Stomach (tissue), 9 donors: Measurements from ENCODE around the gene AP3D1. TPM values are rescaled to one million over a fixed set of nuclear protein-coding genes. Genes with fewer than 3 reads are reported as not detected.

Experiments used
- DNase-seq, 2 donors: peaks; one replicate each; pipeline versions ENCODE4 v3.0.0 to v3.0.0-alpha.2; 2013 to 2019
- H3K27ac ChIP-seq, 5 donors: fragments of 200-600 bp in 4 of 5; sonication (generic) in 4 of 5; one replicate each; pipeline ENCODE4 v1.5.1; 2013 to 2019; ENCODE audit warnings: mild to moderate bottlenecking in 1 of 5, moderate library complexity in 1 of 5
- H3K27me3 ChIP-seq, 3 donors: fragments of 200-600 bp; sonication (generic); one replicate each; pipeline ENCODE4 v1.5.1; 2017 to 2019; ENCODE audit warnings: mixed run types in 1 of 3
- H3K36me3 ChIP-seq, 4 donors: fragments of 200-600 bp; sonication (generic); 1 replicate in 3 of 4; 2 replicates in 1 of 4; pipeline ENCODE4 v1.5.1; 2016 to 2019
- H3K4me1 ChIP-seq, 4 donors: fragments of 200-600 bp; sonication (generic); one replicate each; pipeline ENCODE4 v1.5.1; 2016 to 2019
- H3K4me3 ChIP-seq, 4 donors: fragments of 200-600 bp; sonication (generic) in 3 of 4; one replicate each; pipeline ENCODE4 v1.5.1; 2016 to 2019; ENCODE audit warnings: mild to moderate bottlenecking in 1 of 4
- H3K9me3 ChIP-seq, 4 donors: fragments of 200-600 bp; sonication (generic); one replicate each; pipeline ENCODE4 v1.5.1; 2016 to 2019
- EP300 ChIP-seq: sonication (generic); formaldehyde crosslinking; IDR thresholded peaks from one replicate; pipeline ENCODE4 v1.6.1; 2017; ENCODE audit warnings: antibody characterized with exemption
- POLR2A ChIP-seq, 4 donors: fragments of 450-650 bp; IDR thresholded peaks; one replicate each; pipeline ENCODE4 v1.6.1; 2016; ENCODE audit warnings: antibody characterized with exemption in 4 of 4, control low read depth in 2 of 4, mild to moderate bottlenecking in 1 of 4, moderate library complexity in 1 of 4
- POLR2AphosphoS5 ChIP-seq, 3 donors: sonication (generic); formaldehyde crosslinking; IDR thresholded peaks; one replicate each; pipeline ENCODE4 v1.6.1; 2016; ENCODE audit warnings: antibody characterized with exemption in 3 of 3
- WGBS, 5 donors: extraction: QIAGEN DNeasy Blood & Tissue Kit in 3 of 5; methylation state at CpG; one replicate each; pipeline versions ENCODE4 v1.1.5 to v1.1.7; 2013 to 2018; 5-methylcytosine and 5-hydroxymethylcytosine counted together
- intact Hi-C: fragments of 100-400 bp; cut with DNase I; formaldehyde crosslinking; loops from one replicate; pipeline ENCODE4 v1.15.1; 2023; ENCODE audit warnings: low total_unique reads
- polyA plus RNA-seq, 3 donors: library from polyadenylated mRNA; stranded (reverse); fragments of 200-250 nt; gene quantifications; one replicate each; pipeline ENCODE4 v1.2.3, GENCODE V29; 2013
- total RNA-seq, 5 donors: library from RNA; depleted of rRNA; stranded (reverse); fragments of >200 nt; gene quantifications; one replicate each; pipeline versions ENCODE4 v1.1.0 to v1.2.3, GENCODE V29; 2014 to 2016
- TF ChIP-seq, protein P1 (sequence below), 7 experiments: fragments of 450-650 bp in 4 of 7; fragments of 200-600 bp in 3 of 7; sonication (generic) in 3 of 7; IDR thresholded peaks; one replicate each; pipeline ENCODE4 v1.5.1; 2016 to 2019; ENCODE audit warnings: antibody characterized with exemption in 7 of 7, control low read depth in 2 of 7, mild to moderate bottlenecking in 1 of 7
- donor health status: healthy with polysubstance abuse.
- donor health status: Bipolar disorder and iron deficiency.
- donor health status: healthy.

The AP3D1 gene
- total and polyA plus RNA-seq, 8 donors = 49.0 to 340 (median 85.0) TPM

DNA sequence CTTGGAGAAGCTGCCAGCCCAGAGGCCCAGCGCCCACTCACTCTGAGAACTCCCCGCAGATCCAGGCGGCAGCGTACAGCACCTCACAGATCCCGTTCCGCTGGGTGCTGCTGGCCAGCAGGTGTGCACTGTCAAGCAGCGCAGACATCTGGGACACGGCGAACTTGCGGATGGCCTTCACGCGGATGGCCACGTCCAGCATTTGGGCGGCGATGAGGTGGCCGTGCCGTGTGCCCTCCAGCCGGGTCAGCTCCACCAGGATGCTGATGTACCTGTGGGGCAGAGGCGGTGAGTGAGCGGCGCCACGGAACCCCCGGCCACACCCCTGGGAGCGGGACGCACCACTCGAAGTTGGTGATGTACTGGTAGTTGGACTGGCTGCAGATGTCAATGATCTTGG lies 30.5 kb downstream of the AP3D1 start:
- Histone ChIP-seq H3K27ac (no peak overlapping the region), H3K27me3 (no peaks in the 10 kb centered on the region), H3K9me3 (no peaks in the 10 kb centered on the region), H3K4me3 (no peak overlapping the region), H3K4me1 (no peaks in the 10 kb centered on the region), H3K36me3 (peaks cover 84 to 100% (median 100%) of the 10 kb centered on the region in 4 donors)
- 90 to 98% (median 96%) methylated on average over 22 to 26 of the region's 26 CpGs for WGBS, 5 donors
- TF ChIP-seq POLR2AphosphoS5 (IDR thresholded peaks at IDR 0.05) = no peak
- TF ChIP-seq, protein P1, sequence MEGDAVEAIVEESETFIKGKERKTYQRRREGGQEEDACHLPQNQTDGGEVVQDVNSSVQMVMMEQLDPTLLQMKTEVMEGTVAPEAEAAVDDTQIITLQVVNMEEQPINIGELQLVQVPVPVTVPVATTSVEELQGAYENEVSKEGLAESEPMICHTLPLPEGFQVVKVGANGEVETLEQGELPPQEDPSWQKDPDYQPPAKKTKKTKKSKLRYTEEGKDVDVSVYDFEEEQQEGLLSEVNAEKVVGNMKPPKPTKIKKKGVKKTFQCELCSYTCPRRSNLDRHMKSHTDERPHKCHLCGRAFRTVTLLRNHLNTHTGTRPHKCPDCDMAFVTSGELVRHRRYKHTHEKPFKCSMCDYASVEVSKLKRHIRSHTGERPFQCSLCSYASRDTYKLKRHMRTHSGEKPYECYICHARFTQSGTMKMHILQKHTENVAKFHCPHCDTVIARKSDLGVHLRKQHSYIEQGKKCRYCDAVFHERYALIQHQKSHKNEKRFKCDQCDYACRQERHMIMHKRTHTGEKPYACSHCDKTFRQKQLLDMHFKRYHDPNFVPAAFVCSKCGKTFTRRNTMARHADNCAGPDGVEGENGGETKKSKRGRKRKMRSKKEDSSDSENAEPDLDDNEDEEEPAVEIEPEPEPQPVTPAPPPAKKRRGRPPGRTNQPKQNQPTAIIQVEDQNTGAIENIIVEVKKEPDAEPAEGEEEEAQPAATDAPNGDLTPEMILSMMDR (IDR thresholded peaks at IDR 0.05) = no peak
- TF ChIP-seq POLR2A (IDR thresholded peaks at IDR 0.05) = no peak
- no peak for TF ChIP-seq EP300
- intact Hi-C loops = no loop called here
- DNase-seq = no peak

- TF ChIP-seq POLR2AphosphoS5 (IDR thresholded peaks at IDR 0.05) = no peak
- no peak for TF ChIP-seq POLR2A (IDR thresholded peaks at IDR 0.05)
- TF ChIP-seq, protein P1 (IDR thresholded peaks at IDR 0.05) = no peak
- TF ChIP-seq EP300 = no peak
- no peak for DNase-seq
- Histone ChIP-seq H3K4me3 (no peak overlapping the region), H3K36me3 (peaks cover 89 to 100% (median 100%) of the 10 kb centered on the region in 4 donors), H3K27ac (no peak overlapping the region), H3K4me1 (no peaks in the 10 kb centered on the region), H3K27me3 (no peaks in the 10 kb centered on the region), H3K9me3 (no peaks in the 10 kb centered on the region)
- WGBS, 5 donors = 87 to 92% (median 91%) methylated on average over 20 to 31 of the region's 31 CpGs
- intact Hi-C loops = no loop called here
Observed at GRCh38 chr19:2119921-2120785, 31.2 kb downstream of the AP3D1 start.

DNA sequence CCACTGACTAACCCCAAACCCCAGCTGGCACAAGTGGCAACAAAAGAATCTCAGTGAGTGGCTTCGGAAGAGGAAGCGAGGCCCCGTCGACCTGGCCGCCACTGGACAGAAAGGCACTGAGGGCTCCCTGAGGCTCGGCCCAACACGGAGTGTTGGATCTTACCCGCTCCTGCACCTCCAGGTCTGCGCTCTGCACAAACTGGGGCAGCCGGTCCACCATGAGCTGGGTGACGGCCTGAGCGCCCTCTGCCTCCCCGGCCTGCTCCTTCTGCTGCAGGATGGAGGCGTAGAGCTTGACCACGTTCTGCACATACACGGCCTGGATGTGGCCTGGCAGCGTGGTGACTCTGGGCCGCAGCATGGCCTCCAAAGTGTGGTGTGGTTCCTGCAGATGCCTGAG lies 32.9 kb downstream of the AP3D1 start:
- 90 to 96% (median 93%) methylated on average over 7 to 18 of the region's 18 CpGs for WGBS, 5 donors
- DNase-seq = no peak
- H3K27me3 ChIP-seq = no peaks in the 10 kb centered on the region
- intact Hi-C loops = no loop called here
- H3K36me3 ChIP-seq = peaks cover 99 to 100% (median 100%) of the 10 kb centered on the region in 4 donors
- no peak overlapping the region for H3K4me3 ChIP-seq
- no peaks in the 10 kb centered on the region for H3K4me1 ChIP-seq
- H3K27ac ChIP-seq = no peak overlapping the region
- TF ChIP-seq POLR2AphosphoS5 (IDR thresholded peaks at IDR 0.05) = no peak
- TF ChIP-seq EP300 = no peak
- TF ChIP-seq POLR2A (IDR thresholded peaks at IDR 0.05) = no peak
- TF ChIP-seq, protein P1 (IDR thresholded peaks at IDR 0.05) = no peak
- no peaks in the 10 kb centered on the region for H3K9me3 ChIP-seq

DNA sequence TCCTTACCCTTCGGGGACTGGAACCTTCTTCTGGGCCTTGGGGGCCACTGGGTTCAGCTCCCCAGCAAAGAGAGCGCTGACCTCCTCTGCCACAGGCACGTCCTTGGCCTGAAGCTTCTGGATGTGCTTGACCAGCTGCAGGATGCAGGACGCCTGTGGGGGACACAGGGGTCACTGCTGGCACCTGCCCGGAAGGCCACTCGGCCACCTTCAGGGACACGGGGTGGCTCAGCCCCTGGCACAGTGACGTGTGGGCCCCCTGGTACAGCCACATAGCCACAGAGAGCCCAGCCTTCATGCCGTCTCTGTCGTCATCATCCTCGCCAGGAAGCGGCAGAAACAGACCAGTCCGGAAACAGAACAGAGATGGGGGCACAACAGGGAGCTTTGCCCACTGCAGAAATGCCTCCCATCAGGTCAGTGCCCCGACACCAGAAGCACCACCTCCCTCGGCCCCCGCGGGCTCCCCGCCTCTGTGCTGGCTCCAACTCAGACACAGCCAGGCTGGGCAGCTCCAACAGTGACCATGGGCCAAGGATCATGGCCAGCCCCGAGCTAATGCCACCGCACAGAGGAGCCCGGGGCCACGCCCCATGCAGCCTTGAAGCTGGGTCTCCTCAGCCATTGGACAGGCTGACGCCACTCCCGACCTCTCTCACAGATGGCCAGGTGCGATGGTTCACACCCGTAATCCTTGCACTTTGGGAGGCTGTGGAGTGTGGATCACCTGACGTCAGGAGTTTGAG lies 34.0 kb downstream of the AP3D1 start:
- intact Hi-C loops = no loop called here
- H3K9me3 ChIP-seq = no peaks in the 10 kb centered on the region
- peaks cover 99 to 100% (median 100%) of the 10 kb centered on the region in 4 donors for H3K36me3 ChIP-seq
- no peaks in the 10 kb centered on the region for H3K4me1 ChIP-seq
- no peak for TF ChIP-seq EP300
- TF ChIP-seq POLR2AphosphoS5 (IDR thresholded peaks at IDR 0.05) = no peak
- TF ChIP-seq POLR2A (IDR thresholded peaks at IDR 0.05) = no peak
- TF ChIP-seq, protein P1 (IDR thresholded peaks at IDR 0.05) = no peak
- no peak for DNase-seq
- no peaks in the 10 kb centered on the region for H3K27me3 ChIP-seq
- H3K4me3 ChIP-seq = no peak overlapping the region
- 85 to 93% (median 92%) methylated on average over 18 to 27 of the region's 27 CpGs for WGBS, 5 donors
- H3K27ac ChIP-seq = no peak overlapping the region
